Body of pancreas (tissue), 4 donors: ENCODE data around the gene ZPLD1.

Experiments used
- POLR2A ChIP-seq, 3 donors: fragments of 450-650 bp; IDR thresholded peaks; one replicate each; pipeline ENCODE4 v1.6.1; 2016; ENCODE audit warnings: antibody characterized with exemption in 3 of 3, mild to moderate bottlenecking in 2 of 3
- TF ChIP-seq, protein P1 (sequence below), 7 experiments: fragments of 450-650 bp in 4 of 7; fragments of 200-600 bp in 3 of 7; sonication (generic) in 3 of 7; IDR thresholded peaks; one replicate each; pipeline ENCODE4 v1.5.1; 2016 to 2019; ENCODE audit warnings: antibody characterized with exemption in 7 of 7

DNA sequence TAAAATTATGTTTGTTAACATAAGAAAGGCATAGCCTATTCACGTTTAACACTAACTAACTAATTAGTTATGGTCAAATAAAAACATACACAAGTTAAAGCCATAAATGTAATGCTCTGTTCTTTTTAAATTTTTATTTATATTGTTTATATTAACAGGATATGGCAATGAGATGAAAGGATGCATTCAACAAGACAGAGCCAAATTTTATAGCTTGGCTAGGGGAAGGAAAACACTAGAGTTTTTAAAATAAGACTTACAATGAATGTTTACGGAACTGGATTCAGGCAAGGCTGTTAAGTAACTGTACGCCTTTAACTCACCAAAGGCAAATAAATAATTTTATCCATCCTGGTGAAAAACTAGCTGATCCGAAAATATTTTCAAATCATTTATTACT lies 86.4 kb downstream of the ZPLD1 start:
- no peak for TF ChIP-seq POLR2A (IDR thresholded peaks at IDR 0.05)
- TF ChIP-seq, protein P1, sequence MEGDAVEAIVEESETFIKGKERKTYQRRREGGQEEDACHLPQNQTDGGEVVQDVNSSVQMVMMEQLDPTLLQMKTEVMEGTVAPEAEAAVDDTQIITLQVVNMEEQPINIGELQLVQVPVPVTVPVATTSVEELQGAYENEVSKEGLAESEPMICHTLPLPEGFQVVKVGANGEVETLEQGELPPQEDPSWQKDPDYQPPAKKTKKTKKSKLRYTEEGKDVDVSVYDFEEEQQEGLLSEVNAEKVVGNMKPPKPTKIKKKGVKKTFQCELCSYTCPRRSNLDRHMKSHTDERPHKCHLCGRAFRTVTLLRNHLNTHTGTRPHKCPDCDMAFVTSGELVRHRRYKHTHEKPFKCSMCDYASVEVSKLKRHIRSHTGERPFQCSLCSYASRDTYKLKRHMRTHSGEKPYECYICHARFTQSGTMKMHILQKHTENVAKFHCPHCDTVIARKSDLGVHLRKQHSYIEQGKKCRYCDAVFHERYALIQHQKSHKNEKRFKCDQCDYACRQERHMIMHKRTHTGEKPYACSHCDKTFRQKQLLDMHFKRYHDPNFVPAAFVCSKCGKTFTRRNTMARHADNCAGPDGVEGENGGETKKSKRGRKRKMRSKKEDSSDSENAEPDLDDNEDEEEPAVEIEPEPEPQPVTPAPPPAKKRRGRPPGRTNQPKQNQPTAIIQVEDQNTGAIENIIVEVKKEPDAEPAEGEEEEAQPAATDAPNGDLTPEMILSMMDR (IDR thresholded peaks at IDR 0.05), result no peak
